Measurements from ENCODE around the gene FER.

DNA sequence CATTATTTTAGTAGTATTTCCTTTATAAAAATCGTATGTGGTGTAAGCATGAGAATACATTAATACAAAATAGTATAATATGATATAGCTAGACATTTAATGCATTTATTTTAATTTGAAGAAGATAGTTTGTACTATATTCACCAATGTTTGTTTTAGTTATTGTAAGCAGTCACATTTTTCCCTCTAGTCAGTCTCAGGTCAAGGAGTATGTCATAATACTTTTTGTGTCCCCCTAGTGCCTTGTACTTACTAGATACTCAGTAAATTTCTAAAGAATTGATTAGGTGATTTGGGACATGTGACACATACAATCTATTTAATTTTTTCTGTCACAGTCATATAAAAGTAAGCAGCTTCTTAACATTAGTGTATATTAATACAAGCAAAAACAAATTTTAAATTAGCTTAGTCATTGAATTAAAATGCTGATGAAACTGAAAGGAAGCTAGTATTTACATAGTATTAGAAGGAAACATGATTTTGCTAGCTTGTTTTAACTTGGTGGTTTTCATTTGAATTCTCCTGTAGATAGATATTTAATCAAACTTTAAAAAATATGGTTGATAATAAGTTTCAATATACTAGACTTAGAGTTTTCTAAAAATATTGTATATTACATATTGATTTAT lies 242.2 kb downstream of the FER start:
- TF ChIP-seq BRF2 (IDR thresholded peaks at IDR 0.05; ENCODE audit: borderline replicate concordance, insufficient read depth, insufficient read length) (no peak), EZH2 (IDR thresholded peaks at IDR 0.05; ENCODE audit: borderline replicate concordance, low read depth, low read length) (no peak), TRIM28 (IDR thresholded peaks at IDR 0.05) (no peak)
